ENCODE results near the gene GPX1.
A peak's percentile ranks its signal among the peaks of the same experiment; 100 is the strongest.
"Not testable (repeated sequence)": the region's sequence is repeated elsewhere in the genome, so short reads cannot be mapped to it uniquely, and the experiment has no call there.

GPX1 gene

GRCh38 chr3:49358217-49358883 is at the start of gene GPX1:
Gene GPX1 (minus strand): TSS chr3:49358353. CDS start chr3:49358278, 75 bp downstream.
- Histone ChIP-seq H2AFZ (ENCODE audit: low read length, unreplicated experiment) (no peak within 1 kb of the TSS), H3K4me3 (ENCODE audit: low read depth, low read length) (peak within 1 kb of the TSS; percentile 82), H3K36me3 (ENCODE audit: insufficient read depth, low read length) (peaks cover 29% of the 10 kb centered on the region), H3K4me1 (ENCODE audit: control insufficient read depth, insufficient read depth, low read length, unreplicated experiment) (peaks cover 30% of the 10 kb centered on the region), H3K27ac (ENCODE audit: low read depth, low read length) (peak within 1 kb of the TSS; percentile 76), H3K79me2 (ENCODE audit: control insufficient read depth, insufficient read depth, low read length, unreplicated experiment) (peaks cover 23% of the 10 kb centered on the region), H3K27me3 (ENCODE audit: insufficient read depth, low read length) (no peaks in the 10 kb centered on the region)

GRCh38 chr3:49406571-49407565 is 48.7 kb upstream of the GPX1 start:
- H3K27me3 ChIP-seq (ENCODE audit: insufficient read depth, low read length) = no peaks in the 10 kb centered on the region
- H3K4me3 ChIP-seq (ENCODE audit: low read depth, low read length) = peak overlapping the region; percentile 15; the same call in 1 of the 2 replicates
- no peaks in the 10 kb centered on the region for H3K36me3 ChIP-seq (ENCODE audit: insufficient read depth, low read length)
- H3K27ac ChIP-seq (ENCODE audit: low read depth, low read length) = 0 out of 2 replicates have a peak overlapping the region, but pooled peaks have one; percentile 5
- H3K4me1 ChIP-seq (ENCODE audit: control insufficient read depth, insufficient read depth, low read length, unreplicated experiment) = peaks cover 40% of the 10 kb centered on the region
- H2AFZ ChIP-seq (ENCODE audit: low read length, unreplicated experiment) = no peak overlapping the region
- H3K79me2 ChIP-seq (ENCODE audit: control insufficient read depth, insufficient read depth, low read length, unreplicated experiment) = peaks cover 98% of the 10 kb centered on the region

DNA sequence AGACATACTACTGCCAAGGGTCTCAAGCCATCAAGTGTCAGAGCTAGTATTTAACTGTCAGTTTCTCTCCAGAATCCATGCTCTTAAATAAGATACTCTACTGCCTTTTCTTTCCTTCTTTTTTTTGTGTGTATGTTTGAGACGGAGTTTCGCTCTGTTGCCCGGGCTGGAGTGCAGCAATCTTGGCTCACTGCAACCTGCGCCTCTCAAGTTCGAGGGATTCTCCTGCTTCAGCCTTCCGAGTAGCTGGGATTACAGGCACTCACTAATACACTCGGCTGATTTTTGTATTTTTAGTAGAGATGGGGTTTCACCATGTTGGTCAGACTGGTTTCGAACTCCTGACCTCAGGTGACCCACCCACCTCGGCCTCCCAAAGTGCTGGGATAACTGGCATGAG is 47.4 kb upstream of the GPX1 start:
- Histone ChIP-seq H3K4me1 (ENCODE audit: control insufficient read depth, insufficient read depth, low read length, unreplicated experiment) (peaks cover 40% of the 10 kb centered on the region), H3K79me2 (ENCODE audit: control insufficient read depth, insufficient read depth, low read length, unreplicated experiment) (peaks cover 97% of the 10 kb centered on the region)
- not testable (repeated sequence) for H3K27me3 ChIP-seq (ENCODE audit: insufficient read depth, low read length); H3K4me3 ChIP-seq (ENCODE audit: low read depth, low read length); H3K36me3 ChIP-seq (ENCODE audit: insufficient read depth, low read length); H3K27ac ChIP-seq (ENCODE audit: low read depth, low read length); H2AFZ ChIP-seq (ENCODE audit: low read length, unreplicated experiment)

- H3K4me3 ChIP-seq (ENCODE audit: low read depth, low read length) = no peak overlapping the region
- no peaks in the 10 kb centered on the region for H3K36me3 ChIP-seq (ENCODE audit: insufficient read depth, low read length)
- no peaks in the 10 kb centered on the region for H3K27me3 ChIP-seq (ENCODE audit: insufficient read depth, low read length)
- peaks cover 41% of the 10 kb centered on the region for H3K4me1 ChIP-seq (ENCODE audit: control insufficient read depth, insufficient read depth, low read length, unreplicated experiment)
- no peak overlapping the region for H2AFZ ChIP-seq (ENCODE audit: low read length, unreplicated experiment)
- peaks cover 95% of the 10 kb centered on the region for H3K79me2 ChIP-seq (ENCODE audit: control insufficient read depth, insufficient read depth, low read length, unreplicated experiment)
- H3K27ac ChIP-seq (ENCODE audit: low read depth, low read length) = no peak overlapping the region
Measured at GRCh38 chr3:49403891-49404290, 45.7 kb upstream of the GPX1 start.

- Histone ChIP-seq H3K4me1 (ENCODE audit: control insufficient read depth, insufficient read depth, low read length, unreplicated experiment) (peaks cover 29% of the 10 kb centered on the region), H3K27ac (ENCODE audit: low read depth, low read length) (no peak overlapping the region), H2AFZ (ENCODE audit: low read length, unreplicated experiment) (no peak overlapping the region), H3K4me3 (ENCODE audit: low read depth, low read length) (no peak overlapping the region), H3K79me2 (ENCODE audit: control insufficient read depth, insufficient read depth, low read length, unreplicated experiment) (peaks cover 95% of the 10 kb centered on the region), H3K27me3 (ENCODE audit: insufficient read depth, low read length) (no peaks in the 10 kb centered on the region), H3K36me3 (ENCODE audit: insufficient read depth, low read length) (no peaks in the 10 kb centered on the region)
Measured at GRCh38 chr3:49401766-49402165, 43.6 kb upstream of the GPX1 start.

DNA sequence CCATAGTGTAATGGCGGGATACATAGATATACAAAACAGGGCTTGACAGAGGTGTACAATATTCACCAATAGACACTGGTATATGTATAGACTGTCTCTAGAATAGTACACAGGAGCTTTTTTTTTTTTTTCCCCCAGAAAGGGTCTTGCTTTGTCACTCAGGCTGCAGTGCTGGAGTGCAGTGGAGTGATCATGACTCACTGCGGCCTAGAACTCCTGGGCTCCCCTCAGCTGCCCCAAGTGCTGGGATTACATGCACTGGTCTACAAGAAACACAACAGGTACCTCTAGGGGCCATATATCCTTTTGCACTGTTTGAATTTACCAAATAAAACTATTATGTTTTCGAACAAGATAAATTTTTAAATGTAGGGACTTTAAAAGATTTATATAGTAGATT is 41.3 kb upstream of the GPX1 start:
- H3K4me3 ChIP-seq (ENCODE audit: low read depth, low read length) = no peak overlapping the region
- H2AFZ ChIP-seq (ENCODE audit: low read length, unreplicated experiment) = no peak overlapping the region
- peaks cover 8% of the 10 kb centered on the region for H3K36me3 ChIP-seq (ENCODE audit: insufficient read depth, low read length)
- peaks cover 95% of the 10 kb centered on the region for H3K79me2 ChIP-seq (ENCODE audit: control insufficient read depth, insufficient read depth, low read length, unreplicated experiment)
- H3K27me3 ChIP-seq (ENCODE audit: insufficient read depth, low read length) = no peaks in the 10 kb centered on the region
- peaks cover 15% of the 10 kb centered on the region for H3K4me1 ChIP-seq (ENCODE audit: control insufficient read depth, insufficient read depth, low read length, unreplicated experiment)
- H3K27ac ChIP-seq (ENCODE audit: low read depth, low read length) = no peak overlapping the region

DNA sequence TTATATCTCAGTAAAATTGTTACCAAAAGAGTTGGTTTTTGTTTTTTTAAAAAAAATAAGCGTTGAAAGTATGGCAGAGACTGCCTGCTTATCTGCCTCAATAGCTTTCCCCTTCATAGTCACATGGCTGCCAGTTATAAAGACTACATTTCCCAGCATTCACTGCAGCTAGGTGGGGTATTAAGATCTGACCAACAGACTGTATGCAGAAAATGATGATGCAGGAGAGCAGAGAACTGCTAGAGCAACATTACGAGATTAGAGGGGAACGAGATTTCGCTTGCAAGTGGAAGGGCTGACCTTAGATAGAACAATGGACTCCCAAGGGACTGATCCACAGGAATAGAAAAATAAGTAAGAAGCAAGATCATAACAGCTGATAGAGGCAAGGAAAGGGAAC is 39.3 kb upstream of the GPX1 start:
- H2AFZ ChIP-seq (ENCODE audit: low read length, unreplicated experiment) = no peak overlapping the region
- no peaks in the 10 kb centered on the region for H3K27me3 ChIP-seq (ENCODE audit: insufficient read depth, low read length)
- peaks cover 15% of the 10 kb centered on the region for H3K4me1 ChIP-seq (ENCODE audit: control insufficient read depth, insufficient read depth, low read length, unreplicated experiment)
- H3K27ac ChIP-seq (ENCODE audit: low read depth, low read length) = no peak overlapping the region
- H3K79me2 ChIP-seq (ENCODE audit: control insufficient read depth, insufficient read depth, low read length, unreplicated experiment) = peaks cover 91% of the 10 kb centered on the region
- no peak overlapping the region for H3K4me3 ChIP-seq (ENCODE audit: low read depth, low read length)
- H3K36me3 ChIP-seq (ENCODE audit: insufficient read depth, low read length) = peaks cover 10% of the 10 kb centered on the region

GRCh38 chr3:49391310-49391709 is 33.2 kb upstream of the GPX1 start:
- not testable (repeated sequence) for H3K27me3 ChIP-seq (ENCODE audit: insufficient read depth, low read length); H3K4me3 ChIP-seq (ENCODE audit: low read depth, low read length); H3K27ac ChIP-seq (ENCODE audit: low read depth, low read length); H2AFZ ChIP-seq (ENCODE audit: low read length, unreplicated experiment)
- H3K36me3 ChIP-seq (ENCODE audit: insufficient read depth, low read length) = peaks cover 13% of the 10 kb centered on the region
- H3K4me1 ChIP-seq (ENCODE audit: control insufficient read depth, insufficient read depth, low read length, unreplicated experiment) = peaks cover 21% of the 10 kb centered on the region
- peaks cover 89% of the 10 kb centered on the region for H3K79me2 ChIP-seq (ENCODE audit: control insufficient read depth, insufficient read depth, low read length, unreplicated experiment)

- H3K79me2 ChIP-seq (ENCODE audit: control insufficient read depth, insufficient read depth, low read length, unreplicated experiment) = peaks cover 89% of the 10 kb centered on the region
- H3K36me3 ChIP-seq (ENCODE audit: insufficient read depth, low read length) = peaks cover 4% of the 10 kb centered on the region
- no peak overlapping the region for H2AFZ ChIP-seq (ENCODE audit: low read length, unreplicated experiment)
- no peak overlapping the region for H3K4me3 ChIP-seq (ENCODE audit: low read depth, low read length)
- H3K4me1 ChIP-seq (ENCODE audit: control insufficient read depth, insufficient read depth, low read length, unreplicated experiment) = peaks cover 22% of the 10 kb centered on the region
- H3K27me3 ChIP-seq (ENCODE audit: insufficient read depth, low read length) = no peaks in the 10 kb centered on the region
- H3K27ac ChIP-seq (ENCODE audit: low read depth, low read length) = no peak overlapping the region
Measured at GRCh38 chr3:49389297-49389696, 31.1 kb upstream of the GPX1 start.

DNA sequence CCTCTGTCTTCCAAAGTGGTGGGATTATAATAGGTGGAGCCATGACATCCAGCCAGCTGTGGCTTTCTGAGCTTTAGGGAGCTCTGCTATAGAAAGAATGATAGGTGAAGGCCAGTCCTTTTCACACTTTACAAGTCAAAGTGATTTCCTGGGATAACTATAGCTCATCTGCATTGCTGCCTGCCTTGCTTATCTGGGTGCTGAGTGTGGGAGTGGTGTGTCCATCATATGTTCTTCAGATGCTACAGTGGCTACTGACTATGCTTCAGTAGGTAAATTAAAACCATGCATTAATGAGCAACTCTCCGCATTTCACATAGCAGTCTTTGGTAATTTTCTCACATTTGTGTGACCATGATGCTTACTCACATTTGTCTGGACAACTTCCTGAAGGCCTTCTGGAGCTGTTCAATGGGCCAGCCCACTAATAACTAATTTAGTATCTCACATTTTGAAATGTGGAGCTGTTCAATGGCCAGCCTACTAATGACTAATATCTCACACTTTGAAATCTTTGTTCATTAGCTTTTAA is 30.2 kb upstream of the GPX1 start:
- Histone ChIP-seq H3K27ac (ENCODE audit: low read depth, low read length) (0 out of 2 replicates have a peak overlapping the region, but pooled peaks have one; percentile 14), H3K27me3 (ENCODE audit: insufficient read depth, low read length) (no peaks in the 10 kb centered on the region), H3K4me1 (ENCODE audit: control insufficient read depth, insufficient read depth, low read length, unreplicated experiment) (peaks cover 22% of the 10 kb centered on the region), H3K36me3 (ENCODE audit: insufficient read depth, low read length) (peaks cover 3% of the 10 kb centered on the region; the same call in 1 of the 2 replicates), H3K79me2 (ENCODE audit: control insufficient read depth, insufficient read depth, low read length, unreplicated experiment) (peaks cover 94% of the 10 kb centered on the region), H2AFZ (ENCODE audit: low read length, unreplicated experiment) (no peak overlapping the region), H3K4me3 (ENCODE audit: low read depth, low read length) (no peak overlapping the region)

Measured in ACC112 (cell line).